Body of pancreas (tissue), 4 donors: ENCODE results near the gene IZUMO4. TPM values are rescaled to one million over a fixed set of nuclear protein-coding genes. Genes with fewer than 3 reads are reported as not detected.

Source experiments
- ATAC-seq: fragments of 150-250 bp; one replicate; pipeline ENCODE4 v1.9.1; 2016
- DNase-seq, 4 donors: peaks; one replicate each; pipeline ENCODE4 v3.0.0-alpha.2; 2019
- H3K27ac ChIP-seq, 4 donors: fragments of 200-600 bp; sonication (generic); 1 replicate in 3 of 4; 2 replicates in 1 of 4; pipeline versions ENCODE4 v1.5.1 to v1.6.1; 2016 to 2019; ENCODE audit warnings: mild to moderate bottlenecking in 1 of 4, mixed read lengths in 1 of 4, moderate library complexity in 1 of 4
- H3K27me3 ChIP-seq, 2 donors: fragments of 200-600 bp; sonication (generic); one replicate each; pipeline ENCODE4 v1.6.0; 2016; ENCODE audit warnings: mild to moderate bottlenecking in 1 of 2
- H3K36me3 ChIP-seq, 2 donors: fragments of 200-600 bp; sonication (generic); replicated peaks in 1 of 2; 2 replicates each; pipeline ENCODE4 v1.5.1; 2016; ENCODE audit warnings: low read depth in 2 of 2; ENCODE audit not compliant: insufficient read depth in 1 of 2
- H3K4me1 ChIP-seq: fragments of 200-600 bp; sonication (generic); one replicate; pipeline ENCODE4 v1.6.0; 2016
- H3K4me3 ChIP-seq, 2 donors: fragments of 200-600 bp; sonication (generic); 1 replicate in 1 of 2; 2 replicates in 1 of 2; pipeline ENCODE4 v1.5.1; 2016 to 2019
- H3K9me3 ChIP-seq, 3 donors: fragments of 200-600 bp; sonication (generic); 1 replicate in 2 of 3; 2 replicates in 1 of 3; pipeline ENCODE4 v1.5.1; 2016
- POLR2A ChIP-seq, 3 donors: fragments of 450-650 bp; IDR thresholded peaks; one replicate each; pipeline ENCODE4 v1.6.1; 2016; ENCODE audit warnings: antibody characterized with exemption in 3 of 3, mild to moderate bottlenecking in 2 of 3
- WGBS, 2 donors: methylation state at CpG; one replicate each; pipeline ENCODE4 v1.1.5; 2017; 5-methylcytosine and 5-hydroxymethylcytosine counted together
- intact Hi-C: fragments of 100-400 bp; cut with DNase I; formaldehyde crosslinking; loops from one replicate; pipeline ENCODE4 v1.15.1; 2023
- total RNA-seq, 2 donors: library from RNA; depleted of rRNA; stranded (reverse); fragments of >200 nt; gene quantifications; one replicate each; pipeline ENCODE4 v1.1.0, GENCODE V29; 2016
- TF ChIP-seq, protein P1 (sequence below), 7 experiments: fragments of 450-650 bp in 4 of 7; fragments of 200-600 bp in 3 of 7; sonication (generic) in 3 of 7; IDR thresholded peaks; one replicate each; pipeline ENCODE4 v1.5.1; 2016 to 2019; ENCODE audit warnings: antibody characterized with exemption in 7 of 7

The IZUMO4 gene
- total RNA-seq, 2 donors from 2014 or later: 3.4 to 4.0 TPM

DNA sequence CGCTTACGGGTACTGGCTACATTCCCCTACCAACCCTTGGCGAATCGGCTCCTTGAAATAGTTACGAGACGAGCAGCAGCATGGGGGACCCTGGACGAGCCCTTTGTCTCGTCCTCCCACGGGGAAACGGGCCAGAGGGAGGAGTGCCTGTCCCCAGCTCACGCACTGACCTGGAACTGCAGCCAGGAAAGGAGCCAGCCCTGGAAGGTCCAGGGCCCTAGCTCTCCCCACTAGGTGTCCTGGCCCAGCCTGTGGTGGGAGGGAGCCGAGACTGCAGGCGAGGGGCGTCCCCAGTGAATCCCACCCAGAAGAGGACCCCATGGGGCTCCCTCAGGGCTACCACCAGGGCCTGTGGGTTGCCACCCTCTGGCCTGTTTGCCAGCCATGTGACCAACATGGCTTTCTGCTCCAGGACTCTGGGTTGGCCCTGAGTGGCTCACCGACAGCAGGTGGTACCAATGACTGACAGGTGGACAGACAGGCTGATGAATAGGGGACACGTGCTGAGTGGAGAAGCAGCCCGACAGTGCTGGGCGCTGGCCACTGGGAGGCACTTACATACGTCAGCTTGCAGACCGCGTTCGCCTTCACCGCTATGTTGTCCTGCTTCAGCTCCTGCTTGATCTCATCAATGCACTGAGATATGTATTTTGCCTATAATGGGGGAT is 41.5 kb downstream of the IZUMO4 start:
- ATAC-seq (no peak), DNase-seq (no peak)

DNA sequence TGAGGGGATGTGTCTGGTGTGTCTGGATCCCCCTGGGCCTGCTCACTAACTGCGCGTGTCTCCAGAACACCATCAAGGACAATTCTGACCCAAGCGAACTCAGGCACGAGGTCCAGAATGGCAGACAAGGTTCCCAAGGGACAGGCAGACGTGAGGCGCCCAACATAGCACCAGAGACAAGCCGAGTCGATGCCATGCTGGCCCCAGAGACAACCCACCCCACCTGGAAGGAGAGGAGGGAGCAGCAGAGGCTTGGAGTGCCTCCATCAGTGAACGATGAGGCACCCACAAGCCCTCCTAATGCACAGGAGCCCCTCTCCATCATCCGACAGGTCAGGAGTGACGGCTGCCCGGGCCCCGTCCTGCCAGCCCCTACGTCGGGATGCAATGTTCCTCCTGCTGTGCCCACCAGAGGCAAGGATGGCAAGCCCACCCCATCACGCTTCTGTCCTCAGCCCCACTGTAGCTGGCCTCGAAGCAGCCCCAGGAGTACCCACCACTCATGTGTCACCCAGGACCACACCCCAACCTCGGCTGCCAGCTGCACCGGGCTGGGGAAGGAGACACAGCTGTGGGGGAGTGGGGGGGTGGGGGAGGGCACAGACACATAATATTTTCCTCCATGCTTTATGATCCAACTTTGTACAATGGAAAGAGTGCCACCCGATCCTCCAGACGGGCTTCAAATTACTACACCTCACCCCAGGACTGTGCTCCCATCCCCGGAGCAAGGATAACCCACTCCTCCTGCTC is 42.8 kb downstream of the IZUMO4 start:
- peaks cover 7% of the 10 kb centered on the region for H3K4me1 ChIP-seq
- no peak for DNase-seq
- H3K36me3 ChIP-seq: peaks cover 0 to 11% of the 10 kb centered on the region in 2 donors
- WGBS, 2 donors: 82 to 83% methylated on average over 14 to 22 of the region's 22 CpGs
- intact Hi-C loops: no loop called here
- no peaks in the 10 kb centered on the region for H3K9me3 ChIP-seq
- H3K27ac ChIP-seq: no peak overlapping the region
- H3K27me3 ChIP-seq: no peaks in the 10 kb centered on the region
- no peak for TF ChIP-seq POLR2A (IDR thresholded peaks at IDR 0.05)
- TF ChIP-seq, protein P1, sequence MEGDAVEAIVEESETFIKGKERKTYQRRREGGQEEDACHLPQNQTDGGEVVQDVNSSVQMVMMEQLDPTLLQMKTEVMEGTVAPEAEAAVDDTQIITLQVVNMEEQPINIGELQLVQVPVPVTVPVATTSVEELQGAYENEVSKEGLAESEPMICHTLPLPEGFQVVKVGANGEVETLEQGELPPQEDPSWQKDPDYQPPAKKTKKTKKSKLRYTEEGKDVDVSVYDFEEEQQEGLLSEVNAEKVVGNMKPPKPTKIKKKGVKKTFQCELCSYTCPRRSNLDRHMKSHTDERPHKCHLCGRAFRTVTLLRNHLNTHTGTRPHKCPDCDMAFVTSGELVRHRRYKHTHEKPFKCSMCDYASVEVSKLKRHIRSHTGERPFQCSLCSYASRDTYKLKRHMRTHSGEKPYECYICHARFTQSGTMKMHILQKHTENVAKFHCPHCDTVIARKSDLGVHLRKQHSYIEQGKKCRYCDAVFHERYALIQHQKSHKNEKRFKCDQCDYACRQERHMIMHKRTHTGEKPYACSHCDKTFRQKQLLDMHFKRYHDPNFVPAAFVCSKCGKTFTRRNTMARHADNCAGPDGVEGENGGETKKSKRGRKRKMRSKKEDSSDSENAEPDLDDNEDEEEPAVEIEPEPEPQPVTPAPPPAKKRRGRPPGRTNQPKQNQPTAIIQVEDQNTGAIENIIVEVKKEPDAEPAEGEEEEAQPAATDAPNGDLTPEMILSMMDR (IDR thresholded peaks at IDR 0.05): no peak
- H3K4me3 ChIP-seq: no peak overlapping the region
- no peak for ATAC-seq

More for the DNA sequence above, 41.5 kb downstream of the IZUMO4 start:
- Histone ChIP-seq H3K9me3 (no peaks in the 10 kb centered on the region), H3K27ac (no peak overlapping the region), H3K4me1 (peaks cover 7% of the 10 kb centered on the region), H3K36me3 (peaks cover 0 to 11% of the 10 kb centered on the region in 2 donors), H3K4me3 (no peak overlapping the region), H3K27me3 (no peaks in the 10 kb centered on the region)
- TF ChIP-seq, protein P1 (IDR thresholded peaks at IDR 0.05): no peak
- TF ChIP-seq POLR2A (IDR thresholded peaks at IDR 0.05): no peak
- WGBS, 2 donors: 91 to 99% methylated on average over 11 to 19 of the region's 23 CpGs
- intact Hi-C loops: no loop called here

DNA sequence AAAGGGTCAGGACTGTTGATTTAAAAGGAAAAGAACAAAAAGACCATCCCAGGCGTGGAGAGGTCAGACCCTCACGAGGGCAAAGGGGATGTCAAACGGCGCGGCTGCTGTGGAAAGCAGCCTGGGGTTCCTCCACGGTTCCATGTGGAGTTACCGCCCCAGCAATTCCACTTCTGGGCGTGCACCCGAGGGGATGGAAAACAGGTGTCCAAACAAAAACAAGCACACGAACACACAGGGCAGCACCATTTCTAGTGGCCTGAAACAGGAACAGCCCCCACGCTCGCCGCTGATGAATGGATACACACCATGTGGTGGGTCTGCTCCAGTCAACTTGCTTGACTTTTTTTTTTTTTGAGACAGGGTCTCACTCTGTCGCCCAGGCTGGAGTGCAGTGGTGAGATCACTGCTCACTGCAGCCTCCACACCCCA is 43.4 kb downstream of the IZUMO4 start:
- H3K36me3 ChIP-seq: peaks cover 0 to 11% of the 10 kb centered on the region in 2 donors
- H3K4me1 ChIP-seq: peaks cover 10% of the 10 kb centered on the region
- 78 to 84% methylated on average over 12 to 14 of the region's 14 CpGs for WGBS, 2 donors
- no peak overlapping the region for H3K4me3 ChIP-seq
- ATAC-seq (no peak), DNase-seq (no peak)
- no peak for TF ChIP-seq POLR2A (IDR thresholded peaks at IDR 0.05)
- TF ChIP-seq, protein P1 (IDR thresholded peaks at IDR 0.05): no peak
- no peak overlapping the region for H3K27ac ChIP-seq
- intact Hi-C loops: no loop called here
- H3K27me3 ChIP-seq: no peaks in the 10 kb centered on the region
- H3K9me3 ChIP-seq: no peaks in the 10 kb centered on the region

DNA sequence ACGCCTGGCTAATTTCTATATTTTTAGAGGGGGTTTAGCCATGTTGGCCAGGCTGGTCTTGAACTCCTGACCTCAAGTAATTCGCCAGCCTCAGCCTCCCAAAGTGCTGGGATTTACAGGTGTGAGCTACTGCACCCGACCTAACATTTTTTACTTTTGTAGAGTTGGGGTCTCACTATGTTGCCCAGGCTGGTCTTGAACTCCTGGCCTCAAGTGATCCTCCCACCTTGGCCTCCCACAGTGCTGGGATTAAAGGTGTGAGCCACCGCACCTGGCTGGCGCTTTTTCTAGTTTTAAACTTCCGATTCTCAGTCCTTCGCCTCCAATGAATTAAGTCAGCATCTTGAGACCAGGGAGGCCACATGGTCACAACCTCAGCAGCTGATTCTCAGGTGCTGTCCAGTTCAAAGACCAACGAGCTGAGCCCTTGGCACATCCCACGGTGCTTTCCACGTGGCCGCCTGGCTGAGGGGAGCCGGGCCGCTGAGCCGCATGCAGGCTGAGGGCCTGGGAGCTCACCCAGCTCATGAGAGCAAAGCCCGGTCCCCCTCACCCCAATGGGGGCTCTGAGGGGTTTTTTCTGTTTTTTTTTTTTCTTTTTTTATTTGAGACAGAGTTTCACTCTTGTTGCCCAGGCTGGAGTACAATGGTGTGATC is 45.6 kb downstream of the IZUMO4 start:
- TF ChIP-seq, protein P1 (IDR thresholded peaks at IDR 0.05): no peak
- no peak for TF ChIP-seq POLR2A (IDR thresholded peaks at IDR 0.05)
- H3K36me3 ChIP-seq: peaks cover 0 to 2% of the 10 kb centered on the region in 2 donors
- WGBS, 2 donors: 88 to 94% methylated on average over 14 to 15 of the region's 15 CpGs
- intact Hi-C loops: no loop called here
- no peaks in the 10 kb centered on the region for H3K27me3 ChIP-seq
- no peak overlapping the region for H3K27ac ChIP-seq
- no peaks in the 10 kb centered on the region for H3K9me3 ChIP-seq
- peaks cover 28% of the 10 kb centered on the region for H3K4me1 ChIP-seq
- DNase-seq (no peak), ATAC-seq (no peak)
- H3K4me3 ChIP-seq: no peak overlapping the region
